ENCODE results near the gene LONRF2.

LONRF2 gene

DNA sequence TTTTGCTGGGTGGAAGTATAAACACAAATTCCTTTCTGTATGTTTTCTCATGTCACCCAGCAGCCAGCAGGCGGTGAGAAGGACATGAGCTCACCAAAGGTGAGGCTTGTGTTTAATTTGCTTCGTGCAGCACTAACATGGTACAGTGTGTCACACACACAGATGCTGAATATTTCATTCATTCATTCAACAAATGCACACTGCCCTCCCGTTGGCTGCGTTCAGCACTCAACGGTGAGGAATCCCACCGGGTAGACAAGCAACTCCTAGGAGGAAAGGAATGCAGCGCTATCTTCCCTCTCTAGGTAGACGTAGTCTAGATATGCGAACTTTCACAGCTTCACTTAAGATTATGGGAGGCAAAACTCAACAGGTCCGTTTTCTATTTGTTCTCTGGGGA, 85.1 kb downstream of the LONRF2 start:
- DNase-seq (ENCODE audit: low read depth), result no peak
- no peak overlapping the region for H3K4me3 ChIP-seq (ENCODE audit: low read length)
- TF ChIP-seq, protein P1, sequence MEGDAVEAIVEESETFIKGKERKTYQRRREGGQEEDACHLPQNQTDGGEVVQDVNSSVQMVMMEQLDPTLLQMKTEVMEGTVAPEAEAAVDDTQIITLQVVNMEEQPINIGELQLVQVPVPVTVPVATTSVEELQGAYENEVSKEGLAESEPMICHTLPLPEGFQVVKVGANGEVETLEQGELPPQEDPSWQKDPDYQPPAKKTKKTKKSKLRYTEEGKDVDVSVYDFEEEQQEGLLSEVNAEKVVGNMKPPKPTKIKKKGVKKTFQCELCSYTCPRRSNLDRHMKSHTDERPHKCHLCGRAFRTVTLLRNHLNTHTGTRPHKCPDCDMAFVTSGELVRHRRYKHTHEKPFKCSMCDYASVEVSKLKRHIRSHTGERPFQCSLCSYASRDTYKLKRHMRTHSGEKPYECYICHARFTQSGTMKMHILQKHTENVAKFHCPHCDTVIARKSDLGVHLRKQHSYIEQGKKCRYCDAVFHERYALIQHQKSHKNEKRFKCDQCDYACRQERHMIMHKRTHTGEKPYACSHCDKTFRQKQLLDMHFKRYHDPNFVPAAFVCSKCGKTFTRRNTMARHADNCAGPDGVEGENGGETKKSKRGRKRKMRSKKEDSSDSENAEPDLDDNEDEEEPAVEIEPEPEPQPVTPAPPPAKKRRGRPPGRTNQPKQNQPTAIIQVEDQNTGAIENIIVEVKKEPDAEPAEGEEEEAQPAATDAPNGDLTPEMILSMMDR (conservative IDR thresholded peaks at IDR 0.05; ENCODE audit: low read depth, low read length), result peak; percentile 24

GRCh38 chr2:100236166-100236565, 86.1 kb downstream of the LONRF2 start:
- no peak overlapping the region for H3K4me3 ChIP-seq (ENCODE audit: low read length)
- no peak for DNase-seq (ENCODE audit: low read depth)
- TF ChIP-seq, protein P1 (conservative IDR thresholded peaks at IDR 0.05; ENCODE audit: low read depth, low read length), result no peak

DNA sequence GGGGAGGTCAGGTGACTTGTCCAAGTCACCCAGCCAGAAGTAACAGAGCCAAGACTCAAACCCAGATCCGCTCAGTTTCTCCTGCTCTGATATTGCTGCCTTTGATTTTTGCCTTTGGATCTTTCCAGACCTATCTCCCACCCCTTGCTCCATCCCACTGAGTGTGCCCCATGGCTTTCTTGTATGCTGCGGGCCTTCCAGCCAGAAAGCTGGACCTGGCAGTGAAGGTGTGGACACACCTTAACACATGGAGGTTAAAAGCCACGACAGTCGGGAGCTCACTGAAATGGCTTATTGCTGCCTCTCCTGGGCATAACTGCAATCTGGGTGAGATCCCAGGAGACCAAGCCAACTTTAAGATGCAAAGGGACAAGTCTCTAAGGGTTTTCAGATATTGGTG, 86.7 kb downstream of the LONRF2 start:
- TF ChIP-seq, protein P1 (conservative IDR thresholded peaks at IDR 0.05; ENCODE audit: low read depth, low read length), result no peak
- DNase-seq (ENCODE audit: low read depth), result no peak
- H3K4me3 ChIP-seq (ENCODE audit: low read length), result no peak overlapping the region

GRCh38 chr2:100235098-100235497, 87.2 kb downstream of the LONRF2 start:
- DNase-seq (ENCODE audit: low read depth), result no peak
- no peak overlapping the region for H3K4me3 ChIP-seq (ENCODE audit: low read length)
- TF ChIP-seq, protein P1 (conservative IDR thresholded peaks at IDR 0.05; ENCODE audit: low read depth, low read length), result no peak

- no peak overlapping the region for H3K4me3 ChIP-seq (ENCODE audit: low read length)
- peak; percentile 90 for DNase-seq (ENCODE audit: low read depth)
- TF ChIP-seq, protein P1 (conservative IDR thresholded peaks at IDR 0.05; ENCODE audit: low read depth, low read length), result no peak
Observed at GRCh38 chr2:100234141-100234540, 88.2 kb downstream of the LONRF2 start.

DNA sequence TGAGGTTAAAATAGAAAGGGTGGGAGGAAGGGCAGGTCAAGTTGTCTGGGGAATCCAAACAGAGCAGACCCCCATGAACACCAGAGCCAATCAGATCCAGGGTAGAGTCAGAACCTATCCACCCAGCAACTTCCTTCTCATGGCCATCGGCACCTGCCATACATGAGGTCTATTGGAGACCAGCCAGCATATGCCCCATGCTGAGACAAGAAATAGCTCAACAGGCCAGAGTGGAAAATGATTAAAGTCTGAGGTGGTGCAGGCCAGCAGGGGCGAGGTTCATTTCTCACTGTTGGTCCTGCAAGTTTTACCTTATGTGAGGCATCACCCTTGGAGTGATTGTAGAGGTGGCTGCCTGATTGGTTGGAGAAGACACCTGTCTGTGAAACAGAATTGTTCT, 89.2 kb downstream of the LONRF2 start:
- DNase-seq (ENCODE audit: low read depth), result no peak
- no peak overlapping the region for H3K4me3 ChIP-seq (ENCODE audit: low read length)
- TF ChIP-seq, protein P1 (conservative IDR thresholded peaks at IDR 0.05; ENCODE audit: low read depth, low read length), result no peak

DNA sequence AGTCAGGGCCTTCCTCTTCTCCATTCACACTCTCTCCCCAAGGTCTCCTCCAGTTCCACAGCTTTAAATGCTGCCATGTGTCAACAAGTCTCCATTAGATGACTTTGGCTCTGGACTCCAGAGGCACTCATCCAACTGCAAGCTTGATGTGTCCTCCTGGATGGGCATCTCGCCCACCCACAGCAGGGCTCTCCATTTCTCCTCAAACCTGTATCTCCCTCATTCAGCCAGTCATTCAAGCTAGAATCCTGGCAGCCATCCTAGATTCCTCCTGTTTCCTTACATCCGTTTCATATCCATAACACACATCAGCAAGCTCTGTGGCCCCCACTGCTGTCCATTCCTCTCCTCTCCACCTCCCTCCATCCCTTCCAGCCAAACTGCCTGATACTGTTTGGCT, 91.5 kb downstream of the LONRF2 start:
- DNase-seq (ENCODE audit: low read depth), result no peak
- TF ChIP-seq, protein P1 (conservative IDR thresholded peaks at IDR 0.05; ENCODE audit: low read depth, low read length), result no peak
- H3K4me3 ChIP-seq (ENCODE audit: low read length), result no peak overlapping the region
